ENCODE measurements around the gene ADD1.

DNA sequence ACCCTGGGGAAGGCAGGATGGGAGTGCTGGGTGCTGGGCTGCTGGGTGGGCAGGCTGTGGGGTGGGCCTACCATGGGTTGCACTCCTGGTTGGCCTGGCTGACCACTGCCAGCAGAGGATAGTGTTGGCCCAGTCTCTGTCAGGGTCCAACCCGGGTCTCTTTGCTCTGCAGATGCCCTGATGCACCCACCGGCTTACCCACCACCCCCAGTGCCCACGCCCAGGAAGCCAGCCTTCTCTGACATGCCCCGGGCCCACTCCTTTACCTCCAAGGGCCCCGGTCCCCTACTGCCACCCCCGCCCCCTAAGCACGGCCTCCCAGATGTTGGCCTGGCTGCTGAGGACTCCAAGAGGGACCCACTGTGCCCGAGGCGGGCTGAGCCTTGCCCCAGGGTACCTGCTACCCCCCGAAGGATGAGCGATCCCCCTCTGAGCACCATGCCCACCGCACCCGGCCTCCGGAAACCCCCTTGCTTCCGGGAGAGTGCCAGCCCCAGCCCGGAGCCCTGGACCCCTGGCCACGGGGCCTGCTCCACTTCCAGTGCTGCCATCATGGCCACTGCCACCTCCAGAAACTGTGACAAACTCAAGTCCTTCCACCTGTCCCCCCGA is 14.2 kb upstream of the ADD1 start:
- TF ChIP-seq, protein P1, sequence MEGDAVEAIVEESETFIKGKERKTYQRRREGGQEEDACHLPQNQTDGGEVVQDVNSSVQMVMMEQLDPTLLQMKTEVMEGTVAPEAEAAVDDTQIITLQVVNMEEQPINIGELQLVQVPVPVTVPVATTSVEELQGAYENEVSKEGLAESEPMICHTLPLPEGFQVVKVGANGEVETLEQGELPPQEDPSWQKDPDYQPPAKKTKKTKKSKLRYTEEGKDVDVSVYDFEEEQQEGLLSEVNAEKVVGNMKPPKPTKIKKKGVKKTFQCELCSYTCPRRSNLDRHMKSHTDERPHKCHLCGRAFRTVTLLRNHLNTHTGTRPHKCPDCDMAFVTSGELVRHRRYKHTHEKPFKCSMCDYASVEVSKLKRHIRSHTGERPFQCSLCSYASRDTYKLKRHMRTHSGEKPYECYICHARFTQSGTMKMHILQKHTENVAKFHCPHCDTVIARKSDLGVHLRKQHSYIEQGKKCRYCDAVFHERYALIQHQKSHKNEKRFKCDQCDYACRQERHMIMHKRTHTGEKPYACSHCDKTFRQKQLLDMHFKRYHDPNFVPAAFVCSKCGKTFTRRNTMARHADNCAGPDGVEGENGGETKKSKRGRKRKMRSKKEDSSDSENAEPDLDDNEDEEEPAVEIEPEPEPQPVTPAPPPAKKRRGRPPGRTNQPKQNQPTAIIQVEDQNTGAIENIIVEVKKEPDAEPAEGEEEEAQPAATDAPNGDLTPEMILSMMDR (IDR thresholded peaks at IDR 0.05; ENCODE audit: low read depth, low read length, poor library complexity, severe bottlenecking): no peak
- TF ChIP-seq EZH2phosphoT487 (IDR thresholded peaks at IDR 0.05; ENCODE audit: borderline replicate concordance, low read length): no peak

Data from DOHH2 (cell line).